NK-92 (cell line): ENCODE results near the gene SERGEF.
"Not testable (repeated sequence)": the region's sequence is repeated elsewhere in the genome, so short reads cannot be mapped to it uniquely, and the experiment has no call there.

ENCODE experiments used
- DNase-seq: peaks from one replicate; lab custom pipeline; 2025; ENCODE audit not compliant: unreplicated experiment; lab: John Stamatoyannopoulos, UW

SERGEF gene

DNA sequence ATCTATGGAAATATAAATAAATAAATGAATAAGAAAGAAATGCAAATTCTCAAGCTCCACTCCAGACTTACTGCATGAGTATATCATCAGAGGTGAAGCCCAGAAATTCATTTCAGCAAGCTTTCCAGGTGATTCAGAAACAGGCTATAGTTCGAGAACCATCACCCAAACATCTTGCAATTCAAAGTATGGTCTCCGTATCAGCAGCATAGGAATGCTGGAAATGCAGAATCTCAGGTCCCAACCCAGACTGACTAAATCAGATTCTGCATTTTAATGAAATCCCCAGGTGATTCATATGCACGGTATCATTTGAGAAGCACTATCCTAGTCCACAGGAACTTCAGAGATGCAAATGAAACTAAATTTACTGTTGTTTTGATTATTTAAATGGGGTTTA lies 95.3 kb downstream of the SERGEF start:
- no peak for DNase-seq

DNA sequence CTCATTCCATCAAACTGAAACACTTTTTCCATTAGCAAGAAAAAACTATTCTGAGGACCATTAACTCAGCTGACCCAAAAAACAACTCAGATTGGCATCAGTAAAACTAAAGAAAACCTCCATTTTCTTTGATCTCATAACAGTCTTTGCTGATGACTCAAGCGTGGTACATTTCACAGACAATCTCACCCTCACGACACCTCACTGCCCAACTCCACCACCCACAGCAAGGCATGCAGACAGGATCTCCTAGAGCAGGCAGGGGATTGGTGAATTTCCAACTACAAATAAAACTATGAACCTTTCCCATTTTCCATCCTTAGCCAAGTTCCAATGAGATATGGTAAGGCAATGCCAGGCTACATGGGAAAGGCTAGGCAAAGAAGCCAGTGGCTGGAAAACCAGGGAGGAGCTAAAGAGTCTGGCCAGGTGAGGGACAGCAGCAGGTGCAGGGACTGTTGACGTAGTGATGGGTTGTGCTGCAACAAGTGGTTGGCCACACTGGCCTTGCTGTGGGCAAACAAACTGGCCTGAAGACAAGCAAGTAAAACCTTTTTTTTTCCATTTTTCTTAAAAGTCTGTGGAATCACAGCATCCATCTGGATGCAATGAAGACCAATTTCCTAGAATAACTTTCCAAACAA lies 97.2 kb downstream of the SERGEF start:
- DNase-seq = no peak

DNA sequence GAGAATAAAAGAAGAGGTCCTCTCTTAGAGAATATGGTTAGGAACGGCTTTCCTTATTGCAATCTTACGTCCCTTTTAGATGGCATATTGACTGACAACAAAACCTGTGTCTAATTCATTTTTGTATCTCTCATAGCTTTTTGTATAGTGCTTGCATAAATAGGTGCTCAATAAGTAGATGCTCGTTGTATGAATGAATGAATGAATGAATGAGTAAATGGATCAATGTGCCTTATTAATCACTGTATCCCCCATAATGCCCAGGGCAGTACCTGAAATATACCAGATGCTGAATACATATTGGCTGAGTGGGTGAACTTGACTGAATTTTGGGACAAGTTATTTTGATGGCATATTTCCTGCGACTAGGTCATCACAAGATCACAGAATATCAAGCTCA lies 97.9 kb downstream of the SERGEF start:
- no peak for DNase-seq

DNA sequence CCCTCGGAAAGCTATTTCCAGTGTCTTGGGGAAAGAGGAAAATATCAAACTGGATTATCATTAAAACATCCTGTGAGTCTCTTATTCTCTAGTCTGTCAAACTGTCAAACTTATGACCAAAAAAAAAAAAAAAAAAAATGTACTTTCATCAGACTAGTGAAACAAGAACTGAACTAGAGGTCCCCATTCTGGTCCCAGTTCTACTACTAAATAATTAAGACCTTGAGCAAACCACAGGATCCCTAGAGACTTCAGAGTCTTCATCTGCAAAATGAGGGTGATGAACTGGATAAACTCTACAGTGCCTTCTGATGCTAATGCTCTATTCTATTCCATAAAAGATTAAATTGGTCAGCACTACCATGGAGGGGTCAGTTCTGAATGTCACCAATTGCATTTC lies 105.8 kb downstream of the SERGEF start:
- DNase-seq = no peak

DNA sequence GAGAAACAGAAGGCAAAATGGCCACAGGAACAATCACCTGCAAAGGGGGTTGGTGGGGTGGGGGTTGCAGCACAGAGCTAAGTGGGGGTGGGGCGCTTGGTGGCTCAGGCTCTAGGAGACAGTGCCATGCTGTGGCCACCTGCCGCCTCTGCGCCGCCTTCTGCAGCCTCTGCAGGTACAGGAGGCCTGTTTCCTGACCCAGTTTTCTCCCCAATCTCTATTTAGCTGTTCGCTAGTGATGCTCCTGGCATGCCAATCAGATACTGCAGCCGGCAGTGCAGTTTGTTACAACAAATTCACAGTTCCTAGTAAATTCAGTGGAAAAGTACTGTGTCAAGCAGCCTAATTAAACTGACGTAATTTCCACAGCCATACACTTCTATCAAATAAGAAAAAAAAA lies 106.4 kb downstream of the SERGEF start:
- DNase-seq = no peak

DNA sequence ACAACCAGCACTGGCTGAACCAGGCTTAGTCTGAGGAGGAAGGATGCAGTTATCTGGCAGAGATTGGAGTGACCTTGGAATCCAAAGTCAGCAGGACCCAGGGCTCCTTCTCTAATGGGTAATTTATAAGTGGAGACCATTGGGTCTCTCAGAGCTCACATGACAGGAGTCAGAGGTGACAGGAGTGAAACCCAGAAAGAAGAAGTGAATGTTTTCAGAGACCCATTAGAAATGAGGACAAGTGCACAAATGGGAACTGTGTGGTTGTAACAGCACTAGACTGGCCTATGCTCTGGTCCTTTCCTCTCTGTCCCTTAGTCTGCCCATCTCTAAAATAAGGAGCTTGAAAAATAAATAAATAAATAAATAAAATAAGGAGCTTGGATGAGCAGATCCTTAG lies 107.4 kb downstream of the SERGEF start:
- DNase-seq = no peak

DNA sequence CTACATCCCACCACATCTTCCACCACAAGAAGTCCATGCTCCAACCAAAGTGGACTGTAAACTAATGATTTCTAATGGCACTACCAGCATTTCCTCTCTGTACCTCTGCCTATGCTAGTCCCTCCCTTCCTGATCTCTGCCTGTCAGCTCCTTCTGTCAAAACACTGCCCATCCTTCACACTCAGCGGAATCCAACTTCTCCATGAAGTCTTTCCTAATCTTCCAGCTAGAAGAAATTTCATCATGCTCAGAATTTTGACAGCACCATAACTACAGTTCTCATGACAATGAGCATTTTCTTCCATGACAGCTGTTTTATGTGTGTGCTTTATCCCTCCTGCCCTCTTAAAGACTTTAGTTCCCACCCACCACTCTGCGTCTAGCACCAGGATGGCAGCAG lies 111.4 kb downstream of the SERGEF start:
- no peak for DNase-seq

DNA sequence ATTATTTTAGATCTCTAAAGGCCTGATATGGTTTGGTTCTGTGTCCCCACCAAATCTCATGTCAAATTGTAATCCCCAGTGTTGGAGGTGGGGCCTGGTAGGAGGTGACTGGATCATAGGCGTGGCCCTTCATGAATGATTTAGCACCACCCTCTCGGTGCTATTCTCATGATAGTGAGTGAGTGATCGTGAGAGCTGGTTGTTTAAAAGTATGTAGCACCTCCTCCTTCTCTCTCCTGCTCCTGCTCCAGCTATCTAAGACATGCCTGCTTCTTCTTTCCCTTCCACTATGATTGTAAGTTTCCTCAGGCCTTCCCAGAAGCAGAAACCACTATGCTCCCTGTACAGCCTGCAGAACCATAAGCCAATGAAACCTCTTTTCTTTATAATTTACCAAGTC lies 114.1 kb downstream of the SERGEF start:
- no peak for DNase-seq

DNA sequence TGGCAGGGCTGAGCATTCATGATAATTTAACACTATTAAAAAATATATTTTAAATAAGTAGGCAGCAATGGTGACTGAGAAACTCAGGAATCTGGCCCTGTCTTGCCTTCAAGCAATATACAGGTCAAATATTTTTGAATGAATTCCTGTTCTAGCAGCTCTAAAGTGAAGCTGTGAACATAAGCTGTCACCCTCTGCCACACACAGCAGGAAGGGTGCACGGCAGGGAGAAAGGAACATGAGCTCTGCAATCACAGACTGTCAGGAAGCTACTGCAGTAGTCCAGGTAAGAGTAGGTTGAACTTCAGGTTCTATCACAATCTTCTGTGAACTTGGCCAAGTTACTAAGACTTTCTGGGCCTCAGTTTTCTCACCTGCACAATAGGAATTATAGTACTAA lies 114.8 kb downstream of the SERGEF start:
- DNase-seq = no peak

DNA sequence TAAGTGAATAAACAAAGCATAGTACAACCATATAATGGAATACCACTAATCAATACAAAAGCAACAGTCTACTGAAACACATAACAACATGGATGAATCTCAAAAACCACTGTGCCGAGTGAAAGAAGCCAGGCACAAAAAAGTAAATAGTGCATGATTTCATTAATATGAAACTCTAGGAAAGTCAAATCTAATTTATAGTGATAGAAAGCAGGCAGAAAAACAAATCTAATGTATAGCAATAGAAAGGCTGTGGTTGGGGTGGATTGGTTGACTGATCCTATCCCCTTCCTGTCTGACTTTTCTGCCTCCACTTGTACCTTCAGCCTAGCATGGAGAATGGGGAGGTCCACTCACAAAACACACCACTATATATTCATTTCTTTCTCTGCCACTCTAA lies 115.4 kb downstream of the SERGEF start:
- no peak for DNase-seq

DNA sequence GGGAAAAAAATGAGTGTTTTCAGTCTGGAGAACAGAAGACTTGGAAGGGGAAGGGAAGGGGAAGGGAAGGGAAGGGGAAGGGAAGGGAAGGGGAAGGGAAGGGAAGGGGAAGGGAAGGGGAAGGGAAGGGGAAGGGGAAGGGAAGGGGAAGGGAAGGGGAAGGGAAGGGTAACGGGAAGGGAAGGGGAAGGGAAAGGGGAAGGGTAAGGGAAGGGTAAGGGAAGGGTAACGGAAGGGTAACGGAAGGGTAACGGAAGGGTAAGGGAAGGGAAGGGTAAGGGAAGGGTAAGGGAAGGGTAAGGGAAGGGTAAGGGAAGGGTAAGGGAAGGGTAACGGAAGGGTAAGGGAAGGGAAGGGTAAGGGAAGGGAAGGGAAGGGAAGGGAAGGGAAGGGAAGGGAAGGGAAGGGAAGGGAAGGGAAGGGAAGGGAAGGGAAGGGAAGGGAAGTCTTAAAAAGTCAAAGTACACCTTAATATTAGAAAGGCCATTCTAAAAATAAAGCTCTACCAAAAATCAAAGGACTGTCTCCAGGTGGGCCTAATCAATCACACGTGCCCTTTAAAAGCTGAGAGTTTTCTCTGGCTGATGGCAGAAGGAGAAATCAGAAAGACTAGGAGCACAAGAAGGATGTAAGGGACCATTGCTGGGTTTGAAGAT lies 116.2 kb downstream of the SERGEF start:
- DNase-seq = not testable (repeated sequence)

DNA sequence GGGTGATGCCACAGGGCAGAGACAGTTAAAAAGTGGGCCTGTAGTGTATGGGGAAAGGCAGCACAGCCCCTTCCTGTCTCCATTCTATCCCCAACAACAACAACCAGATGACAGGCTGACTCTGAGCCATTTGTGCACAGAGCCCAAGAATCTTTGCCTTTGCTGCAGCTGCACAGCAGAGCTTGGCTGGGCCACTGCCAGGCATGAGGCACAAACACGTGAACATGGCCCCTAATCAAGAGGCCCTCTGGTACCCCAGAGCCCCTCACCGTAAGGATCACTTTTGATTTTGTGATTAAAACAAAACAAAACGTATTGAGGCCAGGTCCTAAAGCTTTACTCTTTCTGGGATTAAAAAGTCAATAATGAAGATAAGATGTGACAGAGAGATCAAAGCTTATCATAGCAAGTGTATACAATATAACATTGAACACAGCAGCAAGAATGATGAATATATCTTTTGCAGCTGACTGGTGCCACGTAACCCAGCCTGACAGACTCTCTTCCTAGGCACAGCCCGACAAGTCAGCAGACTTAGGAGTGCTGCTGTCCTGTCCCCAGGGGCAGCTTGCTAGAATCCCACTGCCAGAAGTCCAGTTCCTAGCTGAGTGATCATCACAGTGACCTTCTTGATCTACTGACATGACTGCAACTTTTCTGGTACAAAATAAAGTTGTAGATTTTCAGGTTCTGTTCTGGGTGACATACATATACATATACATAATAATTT lies 117.8 kb downstream of the SERGEF start:
- no peak for DNase-seq

DNA sequence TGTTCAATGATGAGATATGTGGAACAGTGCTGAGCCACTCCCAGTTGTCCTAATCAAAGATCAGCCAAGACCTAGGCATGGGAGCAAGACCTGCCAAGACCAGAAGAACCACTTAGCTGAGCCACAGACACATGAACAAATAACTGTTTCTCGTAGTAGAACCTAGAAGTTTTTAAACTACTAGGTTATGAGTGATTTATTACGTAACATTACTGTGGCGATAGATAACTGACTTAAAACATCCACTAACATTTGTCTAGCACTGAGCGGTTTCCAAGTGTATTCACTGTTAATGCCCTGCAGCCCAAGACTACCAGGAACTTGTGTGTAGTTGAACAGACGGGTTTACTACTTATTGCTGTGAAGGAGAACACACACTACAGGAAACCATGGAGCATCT lies 120.4 kb downstream of the SERGEF start:
- no peak for DNase-seq

DNA sequence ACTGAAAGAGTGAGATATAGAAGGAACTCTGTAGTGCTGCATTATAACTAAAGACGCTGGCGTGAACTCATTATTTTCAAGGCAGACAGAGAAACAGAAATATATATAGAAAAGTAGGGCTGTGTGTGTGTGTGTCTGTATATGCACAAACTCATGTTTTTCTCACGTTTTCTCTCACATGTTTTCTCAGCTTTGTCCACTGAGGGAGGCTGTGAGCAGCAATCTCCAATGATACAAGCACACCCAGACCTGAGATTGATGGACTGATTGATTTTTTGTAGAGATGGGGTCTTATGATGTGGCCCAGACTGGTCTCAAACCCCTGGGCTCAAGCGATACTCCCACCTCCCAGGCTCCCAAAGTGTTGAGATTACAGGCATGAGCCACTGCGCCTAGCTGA lies 122.5 kb downstream of the SERGEF start:
- no peak for DNase-seq

DNA sequence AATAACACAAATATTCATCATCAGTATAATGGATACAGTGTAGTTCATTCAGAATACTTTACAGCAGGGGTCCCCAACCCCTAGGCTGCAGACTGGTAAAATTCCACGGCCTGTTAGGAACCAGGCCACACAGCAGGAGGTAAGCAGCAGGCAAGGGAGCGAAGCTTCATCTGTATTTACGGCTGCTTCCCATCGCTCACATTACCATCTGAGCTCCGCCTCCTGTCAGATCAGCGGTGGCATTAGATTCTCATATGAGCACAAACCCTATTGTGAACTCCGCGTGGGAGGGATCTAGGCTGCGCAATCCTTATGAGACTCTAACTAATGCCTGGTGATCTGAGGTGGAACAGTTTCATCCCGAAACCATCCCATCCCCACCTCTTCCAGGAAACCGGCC lies 125.1 kb downstream of the SERGEF start:
- no peak for DNase-seq

DNA sequence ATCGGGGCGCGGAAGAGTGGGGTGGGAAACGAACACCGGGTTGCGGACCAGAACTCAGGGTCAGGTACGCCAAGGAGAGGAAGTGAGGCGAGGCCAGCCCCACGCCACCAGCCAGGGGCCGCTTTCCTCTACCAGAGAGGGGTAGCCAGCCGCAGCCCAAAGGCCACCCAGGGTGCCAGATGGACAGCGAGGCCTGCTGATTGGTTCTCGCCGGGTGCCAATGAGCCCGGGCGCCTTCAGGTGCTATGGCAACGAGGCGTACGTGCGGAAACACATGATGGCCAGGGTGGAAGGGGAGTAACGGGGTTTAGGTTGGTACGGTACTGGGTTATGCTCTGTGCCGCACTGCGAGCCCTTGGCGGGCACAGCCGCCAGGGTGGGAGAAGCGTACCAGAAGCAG lies 128.9 kb downstream of the SERGEF start:
- DNase-seq = no peak

DNA sequence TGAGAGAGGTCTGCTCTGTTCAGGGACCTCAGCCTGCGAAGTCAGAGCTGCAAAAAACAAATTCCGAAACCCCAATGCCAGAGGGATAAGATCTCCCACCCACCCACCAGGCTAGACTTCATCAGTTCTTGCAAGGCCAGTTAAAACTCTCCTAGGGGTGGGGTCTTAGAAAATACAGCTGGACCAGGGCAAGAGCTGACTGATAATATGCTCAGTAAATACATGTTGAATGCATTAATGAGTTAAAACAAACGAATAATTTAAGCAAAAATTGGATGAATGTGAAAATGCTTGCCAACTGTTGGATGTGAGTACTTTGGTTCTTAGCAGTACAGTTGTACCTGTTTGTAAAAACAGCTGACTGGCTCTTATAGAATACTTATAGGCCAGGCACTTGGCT lies 129.8 kb downstream of the SERGEF start:
- DNase-seq = no peak

DNA sequence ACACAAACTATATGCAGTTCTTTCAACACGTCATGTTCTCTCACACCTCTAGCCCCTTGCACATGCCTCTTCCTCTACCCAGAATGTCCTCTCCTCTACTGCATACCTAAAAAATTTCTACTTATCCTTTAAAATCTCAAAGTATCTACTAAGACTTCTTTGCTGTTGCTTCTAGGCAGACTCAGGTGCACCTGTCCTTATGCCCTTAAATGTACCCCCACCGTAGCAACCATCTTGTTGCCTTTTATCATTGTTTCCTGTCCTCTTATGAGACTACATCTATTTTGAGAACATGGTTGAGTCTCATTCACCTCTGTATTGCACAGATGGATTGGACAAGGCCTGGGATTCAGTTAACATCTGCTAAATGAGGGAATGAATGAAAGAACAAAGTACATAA lies 134.1 kb downstream of the SERGEF start:
- no peak for DNase-seq

DNA sequence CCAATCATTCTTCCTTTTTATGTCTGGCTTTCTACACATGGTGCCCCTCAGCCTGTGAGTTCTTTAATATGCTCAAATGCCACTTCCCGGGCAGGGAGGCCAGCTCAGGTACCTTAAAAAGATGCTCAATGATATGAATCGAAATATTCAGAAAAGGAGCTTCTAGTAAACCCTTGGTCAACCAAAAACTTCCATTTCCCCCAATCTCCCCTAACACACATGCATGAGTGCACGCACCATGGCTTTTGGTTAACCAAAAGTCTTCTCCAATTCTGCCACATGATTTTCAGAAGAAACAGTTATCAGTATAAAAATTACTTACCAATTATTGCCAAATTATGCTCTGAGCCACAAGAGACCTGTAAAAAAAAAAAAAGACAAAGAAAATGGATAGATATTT lies 135.0 kb downstream of the SERGEF start:
- no peak for DNase-seq

DNA sequence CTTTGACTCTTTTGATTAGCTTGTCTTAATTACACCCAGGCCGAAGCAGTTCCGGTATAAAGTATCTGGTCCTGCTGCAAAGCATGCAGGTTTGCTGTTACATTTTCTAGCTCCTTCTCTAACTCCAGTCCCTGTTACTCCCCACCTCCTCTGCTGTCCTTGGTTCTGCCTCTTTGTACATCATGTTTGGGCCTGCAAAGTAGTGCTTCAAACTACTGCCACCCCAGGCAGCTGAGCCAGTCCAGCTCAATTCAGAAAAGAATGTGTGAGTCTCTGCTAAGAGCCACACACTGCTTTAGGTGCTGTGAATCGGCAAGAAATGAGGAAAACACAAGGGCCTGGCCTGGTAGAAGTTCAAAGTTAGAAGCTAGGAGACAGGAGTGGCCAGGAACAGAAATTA lies 136.0 kb downstream of the SERGEF start:
- no peak for DNase-seq

DNA sequence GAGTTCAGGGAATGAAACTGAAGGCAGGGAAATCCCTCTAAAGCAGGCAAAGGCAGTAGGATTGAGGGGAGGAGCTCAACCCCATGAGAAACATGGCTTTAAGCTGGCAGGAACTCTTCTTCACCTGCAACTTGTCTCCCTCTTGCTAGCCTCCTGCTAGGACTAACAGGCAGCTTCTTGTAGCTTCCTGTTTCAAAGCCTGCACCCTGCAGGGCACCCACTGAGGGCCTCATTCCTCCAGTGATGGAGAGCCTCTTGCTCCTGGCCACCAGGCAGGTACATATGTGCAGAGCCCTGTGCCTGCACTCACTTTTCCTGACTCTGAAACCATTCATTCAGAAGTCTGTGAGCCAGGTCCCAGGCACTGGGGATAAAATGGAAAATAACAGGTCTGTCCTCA lies 137.0 kb downstream of the SERGEF start:
- DNase-seq = no peak

DNA sequence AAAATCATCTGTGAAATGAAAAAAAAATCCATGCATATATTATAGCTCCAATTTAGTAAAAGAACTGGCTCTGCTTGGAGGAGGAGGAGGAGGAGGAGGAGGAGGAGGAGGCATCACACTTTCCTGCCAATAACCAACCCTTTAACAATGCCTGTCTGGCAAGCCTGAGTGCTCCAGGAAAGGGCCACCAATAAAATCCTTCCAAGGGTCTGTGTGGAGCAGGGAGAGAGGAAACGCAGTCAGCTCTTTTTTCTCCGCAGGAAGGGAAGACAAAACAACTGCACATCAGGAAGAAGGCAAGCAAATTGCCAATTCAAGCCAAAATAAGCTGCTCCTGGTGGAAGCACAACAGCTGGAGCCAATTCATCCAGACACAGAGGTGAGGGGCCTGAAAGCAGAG lies 139.3 kb downstream of the SERGEF start:
- no peak for DNase-seq

DNA sequence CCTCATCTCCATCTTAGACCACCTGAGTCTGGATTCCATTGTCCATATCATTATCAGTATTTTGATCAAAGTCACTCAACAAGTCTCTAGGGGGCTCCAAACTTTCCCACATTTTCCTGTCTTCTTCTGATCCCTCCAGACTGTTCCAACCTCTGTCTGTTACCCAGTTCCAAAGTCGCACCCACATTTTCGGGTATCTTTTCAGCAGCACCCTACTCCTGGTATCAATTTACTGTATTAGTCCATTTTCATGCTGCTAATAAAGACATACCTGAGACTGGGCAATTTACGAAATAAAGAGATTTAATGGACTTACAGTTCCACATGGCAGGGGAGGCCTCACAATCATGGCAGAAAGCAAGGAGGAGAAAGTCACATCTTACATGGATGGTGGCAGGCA lies 144.4 kb downstream of the SERGEF start:
- DNase-seq = not testable (repeated sequence)
